K562 (cell line): ENCODE results near the gene GNG7. TPM values are rescaled to one million over a fixed set of nuclear protein-coding genes. Genes with fewer than 3 reads are reported as not detected.

ENCODE experiments used
- ATF1 ChIP-seq, 2 experiments: fragments of 450-650 bp in 1 of 2; IDR thresholded peaks; 2 replicates each; pipeline ENCODE4 v1.6.1; 2016; ENCODE audit warnings: missing compliant biosample characterization in 1 of 2, missing genetic modification characterization in 1 of 2
- CBX3 ChIP-seq, 2 experiments: IDR thresholded peaks; 1 replicate in 1 of 2; 2 replicates in 1 of 2; pipeline ENCODE4 v1.6.1; 2012; ENCODE audit warnings: inconsistent platforms in 2 of 2, low read length in 2 of 2, borderline replicate concordance in 1 of 2, control low read depth in 1 of 2
- CGGBP1 ChIP-seq: fragments of 250-450 bp; sonication (Bioruptor Pico); IDR thresholded peaks from 2 replicates; pipeline ENCODE4 v1.9.0; 2021; ENCODE audit warnings: mild to moderate bottlenecking
- GTF3C2 ChIP-seq: IDR thresholded peaks from 3 replicates; pipeline ENCODE4 v1.6.1; 2011; ENCODE audit warnings: borderline replicate concordance, mild to moderate bottlenecking, moderate library complexity; ENCODE audit not compliant: insufficient read length; ENCODE audit errors: extremely low read depth
- PCBP1 ChIP-seq: fragments of 200-400 bp; formaldehyde crosslinking; IDR thresholded peaks from 2 replicates; pipeline ENCODE4 v1.6.1; 2018; ENCODE audit warnings: mild to moderate bottlenecking, low read depth, low read length; ENCODE audit not compliant: poor library complexity, severe bottlenecking
- PHF8 ChIP-seq: fragments of 200-600 bp; sonication (generic); IDR thresholded peaks from 2 replicates; pipeline ENCODE4 v1.6.1; 2012; ENCODE audit warnings: mixed run types, mild to moderate bottlenecking, inconsistent platforms, low read length, moderate library complexity, borderline replicate concordance
- POLR2G ChIP-seq: fragments of 200-400 bp; formaldehyde crosslinking; IDR thresholded peaks from 2 replicates; pipeline ENCODE4 v1.6.1; 2017; ENCODE audit warnings: low read depth, mild to moderate bottlenecking, antibody characterized with exemption, low read length, moderate library complexity
- RBM25 ChIP-seq: fragments of 200-400 bp; formaldehyde crosslinking; IDR thresholded peaks from 2 replicates; pipeline ENCODE4 v1.6.1; 2018; ENCODE audit warnings: low read length, low read depth, moderate library complexity; ENCODE audit not compliant: severe bottlenecking
- RFX1 ChIP-seq: fragments of 450-650 bp; IDR thresholded peaks from 2 replicates; pipeline ENCODE4 v1.6.1; 2016; ENCODE audit warnings: mild to moderate bottlenecking, moderate library complexity
- SAFB ChIP-seq: fragments of 200-400 bp; formaldehyde crosslinking; IDR thresholded peaks from 2 replicates; pipeline ENCODE4 v1.6.1; 2017; ENCODE audit warnings: low read depth, low read length, borderline replicate concordance
- SOX6 ChIP-seq: fragments of 450-650 bp; IDR thresholded peaks from 2 replicates; pipeline ENCODE4 v1.6.1; 2014; ENCODE audit warnings: mild to moderate bottlenecking
- TCF15 ChIP-seq: fragments of 250-450 bp; sonication (Bioruptor Pico); IDR thresholded peaks from 2 replicates; pipeline ENCODE4 v1.8.0; 2022; ENCODE audit warnings: moderate library complexity, mild to moderate bottlenecking, inconsistent platforms
- TFAP4 ChIP-seq: sonication (generic); formaldehyde crosslinking; IDR thresholded peaks from 2 replicates; pipeline ENCODE4 v1.8.0; 2022; ENCODE audit warnings: missing genetic modification reagents, mild to moderate bottlenecking, moderate library complexity, borderline replicate concordance
- ZBTB17 ChIP-seq: fragments of 450-650 bp; formaldehyde crosslinking; IDR thresholded peaks from 2 replicates; pipeline ENCODE4 v1.4.0; 2020; ENCODE audit warnings: mild to moderate bottlenecking
- ZHX1 ChIP-seq: fragments of 150-350 bp; conservative IDR thresholded peaks from 2 replicates; pipeline ENCODE4 v1.6.1; 2014; ENCODE audit warnings: low read length
- ZNF277 ChIP-seq: fragments of 250-450 bp; sonication (Bioruptor Pico); IDR thresholded peaks from 2 replicates; pipeline ENCODE4 v1.8.0; 2022; ENCODE audit warnings: inconsistent platforms, mild to moderate bottlenecking, moderate library complexity, borderline replicate concordance
- ZNF384 ChIP-seq: IDR thresholded peaks from 2 replicates; pipeline ENCODE4 v1.6.1; 2012; ENCODE audit warnings: low read depth, low read length, improper control_type of control experiment
- polyA plus RNA-seq, 8 experiments: library from polyadenylated mRNA; depleted of rRNA in 4 of 8; stranded (reverse) in 5 of 8; unstranded in 3 of 8; fragments of >200 nt; fragmentation: Nextera tagmentation in 2 of 8; fragmentation: Illumina TruSeq in 1 of 8; extraction: Ambion mirVana in 2 of 8; extraction: Trizol in 1 of 8; gene quantifications; 2 replicates each; pipeline versions ENCODE4 v1.2.1 to v1.2.3, GENCODE V29; 2011 to 2014; ENCODE audit warnings: inconsistent platforms in 1 of 8, missing spikeins in 1 of 8
- total RNA-seq, 7 experiments: library from RNA; depleted of rRNA in 6 of 7; stranded (reverse); fragments of >200 nt in 6 of 7; fragmentation: Illumina TruSeq in 2 of 7; extraction: Trizol in 2 of 7; gene quantifications; 2 replicates each; pipeline versions ENCODE4 v1.2.1 to v1.2.3, GENCODE V29; 2011 to 2021; ENCODE audit warnings: low replicate concordance in 1 of 7

GNG7 gene
- total and polyA plus RNA-seq, 9 of the 15 experiments (the other 6 are each of a cell fraction or from before 2014, with no cell fraction given): 0.01 to 0.20 (median 0.06) TPM; not detected in 1

- TF ChIP-seq GTF3C2 (no peak), TFAP4 (CRISPR knock-in tag) (no peak), CGGBP1 (CRISPR knock-in tag) (no peak), TCF15 (CRISPR knock-in tag) (no peak), RBM25 (peak; percentile 91), POLR2G (no peak), PCBP1 (no peak), ZBTB17 (CRISPR knock-in tag) (no peak), ZNF384 (no peak), SOX6 (no peak), PHF8 (no peak), SAFB (no peak), ATF1 (CRISPR knock-in tag; IDR thresholded peaks at IDR 0.05) (no peak), ATF1 (tag; IDR thresholded peaks at IDR 0.05) (no peak), ZNF277 (CRISPR knock-in tag) (no peak), ZHX1 (no peak), CBX3 (IDR thresholded peaks at IDR 0.05; ENCODE audit: borderline replicate concordance in 1 of 2, low read length in 2 of 2) (peak in 1 of 2 experiments; percentile 95; a peak in 2 of 3 replicates), RFX1 (no peak)
Observed at GRCh38 chr19:2715470-2716274, 13.2 kb upstream of the GNG7 start (continued).
